A673 (cell line): ENCODE measurements around the gene AURKA.

Experiments used
- EZH2 ChIP-seq: fragments of 200-600 bp; sonication (generic); IDR thresholded peaks from 2 replicates; pipeline ENCODE4 v1.6.1; 2017; ENCODE audit warnings: borderline replicate concordance, low read depth, mild to moderate bottlenecking, mixed read lengths, antibody characterized with exemption, low read length; ENCODE audit not compliant: poor library complexity, severe bottlenecking
- TF ChIP-seq, protein P1 (sequence below): fragments of 300-800, 200-600 bp; sonication (generic); conservative IDR thresholded peaks from 2 replicates; pipeline ENCODE4 v1.5.1; 2017; ENCODE audit warnings: low read depth, mild to moderate bottlenecking, antibody characterized with exemption, low read length, moderate library complexity, mixed read lengths

DNA sequence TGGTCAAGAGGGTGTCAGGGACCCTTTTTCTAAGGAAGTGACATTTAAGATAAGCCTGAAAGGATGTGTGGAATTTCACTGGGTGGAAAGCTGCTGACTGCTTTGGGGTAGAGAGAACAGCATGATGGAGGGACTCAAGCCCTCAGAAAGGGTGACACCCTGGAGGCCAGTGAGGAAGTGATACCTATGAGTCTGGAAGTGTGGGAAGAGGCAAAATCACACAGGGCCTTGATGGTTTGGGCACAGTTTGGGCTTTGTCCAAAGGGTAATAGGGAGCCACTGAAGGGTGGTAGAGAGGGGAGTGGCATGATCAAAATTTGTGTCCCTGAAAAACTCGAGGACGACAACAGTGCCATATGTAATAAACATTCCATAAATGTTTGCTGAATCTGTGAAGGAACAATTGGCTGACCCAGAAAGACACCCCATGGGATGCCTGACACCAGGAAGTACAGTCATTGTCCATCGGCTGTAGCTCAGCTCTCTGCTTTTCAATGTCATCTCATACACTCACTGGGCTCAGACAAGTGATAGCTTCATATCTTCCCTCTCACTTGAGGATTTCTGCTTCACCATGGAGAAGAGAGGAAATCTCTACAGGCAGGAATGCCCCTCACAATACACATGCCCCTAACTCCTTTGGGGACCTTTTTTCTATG is 41.3 kb upstream of the AURKA start:
- TF ChIP-seq, protein P1, sequence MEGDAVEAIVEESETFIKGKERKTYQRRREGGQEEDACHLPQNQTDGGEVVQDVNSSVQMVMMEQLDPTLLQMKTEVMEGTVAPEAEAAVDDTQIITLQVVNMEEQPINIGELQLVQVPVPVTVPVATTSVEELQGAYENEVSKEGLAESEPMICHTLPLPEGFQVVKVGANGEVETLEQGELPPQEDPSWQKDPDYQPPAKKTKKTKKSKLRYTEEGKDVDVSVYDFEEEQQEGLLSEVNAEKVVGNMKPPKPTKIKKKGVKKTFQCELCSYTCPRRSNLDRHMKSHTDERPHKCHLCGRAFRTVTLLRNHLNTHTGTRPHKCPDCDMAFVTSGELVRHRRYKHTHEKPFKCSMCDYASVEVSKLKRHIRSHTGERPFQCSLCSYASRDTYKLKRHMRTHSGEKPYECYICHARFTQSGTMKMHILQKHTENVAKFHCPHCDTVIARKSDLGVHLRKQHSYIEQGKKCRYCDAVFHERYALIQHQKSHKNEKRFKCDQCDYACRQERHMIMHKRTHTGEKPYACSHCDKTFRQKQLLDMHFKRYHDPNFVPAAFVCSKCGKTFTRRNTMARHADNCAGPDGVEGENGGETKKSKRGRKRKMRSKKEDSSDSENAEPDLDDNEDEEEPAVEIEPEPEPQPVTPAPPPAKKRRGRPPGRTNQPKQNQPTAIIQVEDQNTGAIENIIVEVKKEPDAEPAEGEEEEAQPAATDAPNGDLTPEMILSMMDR = no peak
- TF ChIP-seq EZH2 = no peak
